Islet precursor cell (in vitro differentiated cells): ENCODE data around the gene NELL1.

Source experiments
- DNase-seq: peaks from one replicate; pipeline ENCODE4 v3.0.0-alpha.2; 2018

The NELL1 gene

DNA sequence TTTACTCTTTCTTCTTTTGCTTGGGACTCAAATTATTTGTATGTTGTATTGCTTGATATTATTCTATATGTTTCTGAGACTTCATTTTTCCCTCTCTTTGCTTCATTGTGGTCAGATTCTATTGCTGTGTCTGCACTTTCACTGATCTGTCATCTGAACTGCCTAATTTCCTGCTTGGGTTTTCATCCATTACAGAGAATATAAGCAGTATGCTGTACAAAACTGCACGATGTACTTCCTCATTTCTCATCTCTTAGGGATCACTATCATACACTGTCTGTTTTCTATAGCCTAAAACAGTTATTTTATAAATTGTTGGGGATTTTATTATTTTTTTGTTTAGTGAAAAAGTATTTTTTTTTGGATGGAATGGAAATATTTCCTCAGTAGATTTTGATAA lies 786.8 kb downstream of the NELL1 start:
- no peak for DNase-seq

DNA sequence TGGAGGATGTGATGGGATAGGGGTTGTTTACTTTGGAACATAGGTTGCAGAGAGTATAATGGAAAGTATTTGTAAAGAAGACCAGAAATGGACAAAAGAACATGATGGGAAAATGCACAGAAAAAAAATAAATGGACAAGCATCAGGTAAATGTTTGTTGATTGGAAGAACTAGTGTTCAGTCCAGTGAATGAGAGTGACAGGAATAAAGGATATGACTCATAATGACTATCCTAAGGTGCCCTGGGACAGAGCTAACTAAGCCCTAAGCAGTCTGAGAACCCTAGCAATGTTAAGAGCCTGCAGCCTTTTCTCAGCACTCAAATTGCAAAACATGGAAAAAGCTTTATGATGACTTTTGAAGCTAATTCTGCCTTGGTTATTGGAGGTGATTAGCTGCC lies 790.7 kb downstream of the NELL1 start:
- no peak for DNase-seq

DNA sequence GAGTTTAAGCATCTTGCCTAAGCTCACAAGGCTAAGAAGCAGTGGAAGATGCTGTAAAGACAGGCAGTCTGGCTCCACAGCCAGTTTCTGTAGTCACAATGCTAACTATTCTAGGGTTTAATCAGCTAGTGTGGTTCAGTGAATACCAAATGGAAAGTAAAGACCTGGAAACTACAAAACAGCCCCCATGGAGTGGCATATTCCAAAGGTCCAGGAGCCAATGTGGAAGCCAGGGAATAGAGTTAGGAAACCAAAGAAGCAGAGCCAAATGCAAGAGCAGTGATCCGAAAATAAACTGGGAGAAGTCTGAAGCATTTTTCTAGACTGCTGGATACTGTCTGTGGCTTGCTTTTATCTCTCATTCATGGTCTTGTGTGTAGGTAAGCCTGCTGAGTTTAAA lies 792.3 kb downstream of the NELL1 start:
- DNase-seq, result no peak

DNA sequence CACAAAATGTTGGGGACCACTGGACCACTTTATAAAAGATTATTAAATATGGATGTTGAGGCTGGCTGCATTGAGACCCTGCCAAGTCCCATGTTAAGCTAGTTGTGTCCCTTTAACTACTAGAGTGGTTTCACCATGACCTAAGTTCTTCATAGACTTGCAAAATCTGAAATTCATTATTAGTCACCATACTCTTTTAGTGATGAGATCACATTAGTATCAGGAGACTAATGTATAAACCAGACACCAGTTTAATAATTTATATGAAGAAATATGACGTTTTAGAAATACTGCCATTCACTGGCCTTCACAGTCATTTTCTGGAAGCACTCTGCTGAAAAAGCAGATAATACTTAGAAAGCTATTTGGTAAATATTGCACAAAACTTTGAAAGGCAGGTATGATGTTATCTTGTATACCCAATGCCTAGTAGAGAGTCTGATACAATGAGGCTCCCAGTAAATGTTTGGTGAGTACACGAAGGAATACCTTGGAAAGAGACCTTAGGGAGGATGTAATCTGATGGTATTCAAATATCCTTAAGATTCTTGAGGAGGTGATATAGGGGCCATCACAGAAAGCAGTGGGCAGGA lies 795.3 kb downstream of the NELL1 start:
- DNase-seq, result no peak

DNA sequence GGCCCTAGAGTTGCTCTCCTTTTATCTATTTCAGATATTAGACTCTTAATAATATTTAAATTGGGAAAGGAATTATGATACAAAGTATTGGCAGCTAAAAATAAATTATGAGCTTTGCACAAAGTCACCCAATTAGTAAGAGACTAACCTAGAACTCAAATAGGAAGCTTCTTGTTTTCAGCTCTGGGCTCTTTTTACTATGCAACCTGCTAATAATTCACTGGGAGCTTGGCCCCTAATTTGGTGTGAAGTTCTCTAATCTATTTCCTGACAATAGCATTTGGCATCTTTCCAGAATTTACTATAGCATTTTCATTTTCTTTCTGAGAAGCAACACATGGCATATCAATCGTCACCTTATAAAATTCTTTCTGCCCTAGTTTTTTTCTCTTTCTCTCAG lies 795.8 kb downstream of the NELL1 start:
- DNase-seq, result no peak

DNA sequence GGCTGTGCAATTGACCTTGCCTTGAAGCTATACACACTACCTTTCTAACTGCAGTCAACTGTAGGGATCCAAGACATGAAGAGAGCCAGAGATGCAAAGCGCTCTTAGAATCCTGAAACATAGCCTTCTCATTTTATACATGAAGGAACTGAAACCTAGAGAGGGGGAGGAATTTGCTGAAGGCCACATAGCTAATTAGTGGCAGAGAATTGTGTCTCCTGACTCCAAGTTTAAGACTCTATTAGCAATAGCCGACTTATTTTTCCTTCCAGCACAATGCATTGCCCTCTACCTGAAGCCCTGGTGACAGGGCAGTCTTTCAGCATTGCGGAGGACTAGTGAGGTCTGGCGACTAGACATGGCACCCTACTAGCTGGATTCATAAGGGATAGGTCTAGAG lies 796.5 kb downstream of the NELL1 start:
- no peak for DNase-seq

DNA sequence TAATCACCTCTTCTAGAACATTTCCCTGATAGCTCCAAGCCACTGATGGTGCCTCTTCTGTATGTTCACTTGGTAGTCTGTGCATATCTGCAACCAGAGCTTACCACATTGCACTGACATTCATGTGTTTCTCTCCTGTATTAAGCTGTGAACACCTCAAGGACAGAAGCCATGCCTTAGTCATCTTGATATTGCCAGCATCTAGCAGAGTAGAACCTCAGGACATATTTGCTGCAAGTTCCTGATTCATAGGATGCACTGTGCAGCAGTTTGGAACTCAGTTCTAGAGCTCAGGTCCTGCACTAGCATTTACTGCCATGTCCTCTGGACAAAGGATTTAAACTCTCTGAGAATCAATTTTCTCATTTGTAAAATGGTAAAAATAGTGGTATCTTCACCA lies 801.1 kb downstream of the NELL1 start:
- DNase-seq, result no peak

DNA sequence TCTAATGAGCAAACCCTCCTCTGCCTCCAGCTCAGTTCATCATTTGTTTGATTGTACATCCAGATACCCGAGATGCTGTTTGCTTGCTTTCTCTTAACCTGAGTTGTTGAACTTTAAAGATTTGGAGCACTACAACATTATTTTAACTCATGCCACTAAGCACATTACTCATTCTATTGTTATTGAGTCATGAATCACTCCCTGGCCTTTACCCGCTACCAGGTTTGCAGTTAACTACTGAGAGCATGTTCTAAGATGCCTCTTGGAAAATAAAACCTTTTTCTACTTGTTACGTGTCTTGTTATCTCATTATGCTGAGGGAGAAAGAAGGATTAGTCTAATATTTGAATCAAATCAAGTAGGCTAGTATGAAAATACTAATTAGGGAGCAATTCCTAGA lies 802.9 kb downstream of the NELL1 start:
- DNase-seq, result no peak

DNA sequence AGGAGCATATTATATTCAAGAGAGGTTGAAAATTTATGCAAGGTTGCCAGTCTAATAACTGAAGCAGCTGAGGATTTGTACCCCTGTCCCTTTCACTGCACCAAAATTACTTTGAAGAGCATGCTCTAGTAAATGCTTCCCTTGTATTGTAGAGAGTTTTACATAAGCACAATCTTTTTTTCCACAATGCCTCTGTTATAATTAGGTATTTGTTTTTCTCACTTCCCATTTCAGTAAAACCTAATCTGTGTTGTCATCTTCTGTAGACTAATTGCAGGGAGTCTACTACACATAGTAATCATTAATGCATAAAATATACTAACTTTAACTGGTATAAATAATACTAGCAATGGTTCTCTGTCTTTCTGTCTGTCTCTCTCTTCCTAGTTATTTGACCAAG lies 805.1 kb downstream of the NELL1 start:
- no peak for DNase-seq

DNA sequence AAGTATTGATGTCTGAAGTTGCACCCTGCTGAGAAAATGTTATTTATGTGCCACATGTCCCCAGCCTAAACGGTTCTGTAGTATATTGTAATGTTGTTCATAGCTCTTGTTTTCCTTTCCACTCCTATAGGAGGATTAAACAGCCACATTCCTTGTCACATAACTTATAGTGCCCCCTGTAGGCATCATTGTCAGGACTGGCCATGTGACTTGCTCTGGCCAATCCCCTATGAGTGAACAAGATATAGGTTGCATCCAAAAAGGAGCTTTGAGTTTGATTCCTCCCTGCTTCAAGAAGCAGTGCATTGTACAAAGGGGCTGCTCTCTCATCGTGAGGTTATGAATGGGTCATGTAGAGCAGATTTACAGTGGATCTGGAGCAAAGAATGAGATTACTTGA lies 805.9 kb downstream of the NELL1 start:
- no peak for DNase-seq

DNA sequence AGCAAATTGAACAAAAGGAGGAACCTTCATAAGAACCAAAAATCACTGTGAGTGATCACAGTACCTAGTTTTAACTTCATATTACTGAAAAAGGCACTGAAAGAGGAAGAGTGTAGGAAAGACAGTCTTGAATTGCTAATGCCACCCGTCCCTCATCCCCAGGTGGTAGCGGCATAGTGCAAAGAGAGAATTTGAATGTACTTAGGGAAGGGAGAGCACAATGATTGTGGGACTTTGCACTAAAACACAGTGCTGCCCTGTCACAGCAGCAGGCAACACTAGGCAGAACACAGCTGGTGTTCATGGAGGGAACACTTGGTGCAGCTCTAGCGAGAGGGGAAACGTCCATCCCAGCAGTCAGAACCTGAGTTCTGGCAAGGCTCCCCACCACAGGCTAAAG lies 807.2 kb downstream of the NELL1 start:
- no peak for DNase-seq

DNA sequence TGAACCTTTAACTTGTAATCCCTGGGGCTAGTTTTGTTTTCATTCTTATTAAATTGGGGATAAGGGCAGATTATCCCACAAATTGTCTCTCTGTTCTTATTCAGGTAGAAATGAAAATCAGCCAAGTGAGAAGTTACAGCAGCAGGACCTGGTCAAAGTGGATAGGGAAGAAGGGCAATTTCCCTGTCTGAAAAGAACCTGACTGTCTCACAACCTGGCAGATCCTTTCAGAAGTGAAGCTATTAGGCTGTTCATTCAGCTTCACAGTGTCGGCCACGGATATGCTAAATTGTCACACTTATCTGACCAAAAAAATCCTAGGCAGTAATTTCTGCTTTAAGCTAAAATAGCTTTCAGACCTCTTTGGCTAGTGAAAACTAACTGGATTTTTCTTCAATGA lies 810.9 kb downstream of the NELL1 start:
- DNase-seq, result no peak

DNA sequence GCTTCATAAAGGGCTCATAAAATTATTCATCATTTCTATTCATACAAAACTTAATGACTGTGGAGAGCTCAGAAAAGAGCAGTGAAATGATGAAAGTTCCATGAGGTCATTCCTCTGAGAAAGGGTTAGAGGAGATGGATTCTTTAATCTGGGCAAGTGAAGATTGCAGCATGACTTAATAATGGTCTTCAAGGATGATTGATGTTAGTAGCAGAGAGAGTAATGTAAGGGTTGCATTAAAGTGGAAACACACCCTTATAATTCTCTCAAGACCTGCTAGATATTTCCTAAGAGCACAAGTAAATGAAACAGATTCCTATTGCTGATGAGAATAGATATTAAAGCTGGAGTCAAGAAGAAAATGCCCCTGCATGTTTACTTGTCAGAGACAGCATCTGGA lies 811.9 kb downstream of the NELL1 start:
- DNase-seq, result no peak

DNA sequence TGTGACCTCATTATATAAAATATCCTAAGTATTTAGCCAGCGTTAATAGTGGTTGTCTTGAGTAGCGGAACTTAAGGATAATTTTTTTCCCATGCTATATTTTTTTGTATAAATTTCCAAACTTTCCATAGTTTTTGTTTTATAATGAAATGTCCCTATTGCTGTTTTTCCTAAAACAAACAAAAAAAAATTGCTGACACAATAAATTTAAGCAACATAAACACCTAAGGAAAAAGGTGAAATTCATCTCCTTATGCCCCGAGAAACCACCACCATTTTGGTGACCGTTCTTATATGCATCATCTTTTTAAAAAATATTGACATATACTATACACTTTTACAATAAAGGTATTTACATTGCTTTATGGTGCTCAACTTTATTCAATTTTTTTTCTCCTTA lies 814.7 kb downstream of the NELL1 start:
- DNase-seq, result no peak

DNA sequence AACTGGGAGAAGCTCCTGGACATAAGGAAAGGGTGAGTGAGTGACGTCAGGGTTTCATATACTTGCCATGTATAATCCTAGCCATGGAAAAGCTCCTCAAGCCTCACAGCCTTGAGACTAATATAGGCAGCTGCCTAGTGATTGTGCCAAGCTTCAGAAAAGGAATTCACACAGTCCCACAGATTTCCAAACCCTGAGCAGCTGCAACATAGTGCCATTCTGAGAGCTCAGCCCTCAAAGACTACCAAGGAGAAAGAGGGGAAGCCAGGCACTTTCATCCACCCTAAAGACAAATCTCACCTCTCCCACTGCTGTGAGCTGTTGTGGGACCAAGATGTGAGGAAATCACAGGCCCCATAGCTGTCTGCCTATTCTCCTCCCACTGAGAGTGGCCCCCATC lies 815.6 kb downstream of the NELL1 start:
- DNase-seq, result no peak

DNA sequence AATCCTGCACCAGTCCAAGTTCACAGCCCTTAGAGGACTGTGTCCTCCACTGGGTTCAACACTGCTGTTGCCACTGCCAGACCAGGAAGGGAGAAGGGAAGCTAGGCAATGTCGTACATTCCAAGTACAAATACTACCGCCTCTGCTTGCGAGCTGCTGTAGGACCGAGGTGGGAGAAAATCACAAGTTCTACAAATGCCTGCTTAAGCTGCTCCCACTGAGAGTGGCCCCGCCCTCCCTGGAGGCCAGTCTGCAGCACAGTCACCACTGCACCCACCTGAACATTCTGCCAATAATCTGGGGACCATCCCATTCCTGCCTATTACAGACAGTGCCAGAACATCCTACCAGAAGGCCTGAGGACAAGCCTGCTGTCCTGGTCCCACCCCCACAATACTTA lies 816.0 kb downstream of the NELL1 start:
- no peak for DNase-seq

DNA sequence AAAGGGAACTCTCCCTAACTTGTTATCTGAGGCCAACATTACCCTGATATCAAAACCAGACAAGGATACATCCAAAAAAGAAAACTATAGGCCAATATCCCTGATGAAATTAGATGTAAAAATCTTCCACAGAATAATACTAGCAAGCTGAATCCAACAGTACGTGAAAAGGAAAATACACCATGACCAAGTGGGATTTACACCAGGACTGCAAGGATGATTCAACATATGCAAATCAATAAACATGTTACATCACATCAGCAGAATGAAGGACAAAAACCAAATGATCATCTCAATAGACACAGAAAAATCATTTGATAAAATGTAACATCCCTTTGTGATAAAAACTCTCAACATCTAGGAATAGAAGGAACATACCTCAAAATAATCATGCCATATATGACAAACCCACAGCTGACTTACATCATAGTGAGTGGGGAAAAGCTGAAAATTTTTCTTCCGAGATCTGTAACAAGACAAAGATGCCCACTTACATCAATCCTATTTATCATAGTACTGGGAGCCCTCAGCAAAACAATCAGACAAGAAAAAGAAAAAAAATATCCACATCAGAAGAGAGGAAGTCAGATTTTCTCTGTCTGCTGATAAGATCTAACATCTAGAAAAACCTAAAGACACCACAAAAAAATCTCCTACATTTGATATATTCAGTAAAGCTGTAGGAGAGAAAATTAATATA lies 820.2 kb downstream of the NELL1 start:
- DNase-seq, result no peak

DNA sequence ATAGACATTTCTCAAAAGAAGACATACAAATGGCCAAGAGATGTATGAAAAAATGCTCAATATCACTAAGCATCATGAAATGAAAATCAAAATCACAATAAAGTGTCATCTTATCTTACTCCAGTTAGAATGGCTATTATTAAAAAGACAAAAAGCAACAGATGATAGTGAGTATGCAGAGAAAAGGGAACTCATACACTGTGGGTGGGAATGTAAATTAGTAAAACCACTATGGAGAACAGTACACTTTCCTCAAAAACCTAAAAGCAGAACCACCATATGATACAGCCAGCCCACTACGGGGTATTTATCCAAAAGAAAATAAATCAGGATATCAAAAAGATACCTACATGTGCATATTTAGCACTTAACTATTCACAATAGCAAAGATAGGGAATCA lies 823.5 kb downstream of the NELL1 start:
- DNase-seq, result no peak

DNA sequence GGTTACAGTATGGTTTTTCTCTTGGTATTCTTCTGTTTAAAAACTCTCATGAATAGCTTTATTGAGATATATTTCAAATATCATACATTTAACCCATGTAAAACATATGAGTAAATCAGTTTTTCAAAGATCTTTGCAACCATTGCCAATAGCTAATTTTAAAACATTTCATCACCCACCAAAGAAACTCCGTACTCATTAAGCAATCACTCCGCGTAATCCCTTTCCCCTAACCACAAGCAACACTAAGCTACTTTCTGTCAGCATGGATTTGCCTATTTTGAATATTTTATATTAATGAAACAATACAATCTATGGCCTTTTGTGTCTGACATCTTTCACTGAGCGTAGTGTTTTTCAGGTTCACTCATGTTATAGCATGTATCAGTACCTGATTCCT lies 825.6 kb downstream of the NELL1 start:
- no peak for DNase-seq

DNA sequence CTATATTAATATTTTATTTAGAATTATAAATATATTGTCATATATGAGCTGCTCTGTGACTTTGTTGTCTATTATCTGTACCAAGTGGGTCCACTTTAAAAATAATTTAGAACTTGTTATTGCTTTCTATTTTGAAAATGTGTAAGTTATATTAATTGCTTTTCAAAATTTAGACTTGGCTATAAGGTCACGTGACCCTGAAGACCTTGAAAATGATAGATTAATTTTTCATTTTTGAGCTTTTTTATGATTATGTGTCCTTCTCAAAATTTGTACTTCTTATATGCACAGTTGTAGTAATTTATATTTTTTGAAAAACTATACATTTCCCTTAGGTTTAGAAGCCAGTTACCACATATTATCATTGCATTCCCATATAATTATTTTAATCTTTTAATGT lies 826.5 kb downstream of the NELL1 start:
- no peak for DNase-seq

DNA sequence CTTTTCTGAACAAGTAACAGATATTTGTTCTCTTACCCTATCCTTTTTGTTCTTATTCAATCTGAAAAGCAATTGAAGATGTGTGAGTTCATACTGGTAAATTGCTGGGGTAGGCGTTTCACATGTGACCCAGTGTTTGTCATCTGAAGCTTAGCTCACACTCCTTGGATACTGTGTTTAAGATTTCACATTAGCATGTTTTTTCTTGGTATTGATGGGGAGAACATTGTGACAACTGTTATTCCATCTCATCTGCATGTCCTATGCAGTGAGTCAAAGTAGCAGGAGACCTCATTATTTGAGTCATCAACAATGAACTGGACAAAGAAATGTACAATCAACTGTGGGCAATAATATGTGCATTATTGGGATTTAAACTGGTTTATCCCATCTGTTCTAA lies 831.9 kb downstream of the NELL1 start:
- no peak for DNase-seq

DNA sequence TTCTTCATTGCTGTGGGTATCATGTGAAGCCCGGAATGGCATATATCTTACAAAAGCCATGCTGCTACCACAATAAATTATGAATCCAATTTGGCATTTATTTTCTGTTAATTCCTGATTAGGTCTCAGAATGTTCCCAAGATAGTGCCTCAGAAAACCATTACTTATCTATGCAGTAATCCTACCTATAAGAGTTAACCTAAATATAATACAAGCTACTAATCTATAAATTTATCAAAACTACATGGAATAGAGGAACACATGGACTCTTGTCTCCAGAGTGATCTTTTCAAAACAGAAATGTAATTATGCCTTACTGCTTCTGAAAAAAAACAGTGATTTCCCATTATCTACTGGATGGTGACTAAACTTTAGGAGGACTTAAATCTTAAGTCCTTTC lies 835.7 kb downstream of the NELL1 start:
- DNase-seq, result no peak

DNA sequence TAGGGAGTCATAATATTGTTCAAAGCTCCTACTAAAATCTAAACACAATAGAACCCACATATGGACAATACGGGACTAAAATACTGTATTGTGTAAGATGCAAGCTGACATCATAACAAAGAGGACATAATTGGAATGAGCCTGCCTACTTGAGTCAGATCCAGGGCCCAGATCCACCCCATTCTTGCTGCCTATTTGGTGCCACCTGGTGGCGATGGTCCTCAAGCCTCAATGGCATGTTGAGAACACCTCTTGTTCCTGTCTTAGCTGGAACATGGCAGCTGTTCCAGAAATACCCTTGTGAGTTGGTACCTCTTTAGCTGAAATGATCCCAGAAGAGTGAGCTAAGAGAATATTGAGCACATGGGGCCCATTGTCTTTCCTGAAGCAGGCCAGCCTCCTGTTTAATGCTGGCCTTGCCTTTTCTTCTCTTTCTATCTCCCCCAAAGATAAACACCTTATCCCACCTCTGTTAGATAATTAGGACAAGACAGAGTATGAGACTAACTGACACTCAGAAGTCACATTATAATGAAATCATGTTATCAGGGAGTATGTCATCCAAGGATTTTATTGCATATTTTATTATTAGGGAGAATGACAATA lies 842.6 kb downstream of the NELL1 start:
- peak; percentile 89 for DNase-seq

DNA sequence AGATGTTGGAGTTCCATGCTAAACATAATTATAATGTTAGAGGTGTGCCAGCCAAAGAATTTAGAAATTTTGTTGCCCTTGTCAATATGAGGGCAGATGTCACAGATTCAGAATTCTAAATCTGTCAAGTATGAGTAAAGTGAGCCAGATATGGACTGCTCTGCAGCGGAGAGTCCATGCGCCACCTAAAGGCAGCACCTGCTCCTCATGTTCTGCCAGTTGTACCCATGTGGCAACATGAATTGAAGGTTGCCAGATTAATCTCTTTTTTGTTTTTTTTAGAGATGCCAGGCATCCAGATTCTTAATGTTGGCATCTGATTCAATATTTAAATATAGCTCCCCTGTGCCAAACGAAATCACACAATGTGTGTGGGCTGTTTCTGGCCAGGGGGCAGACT lies 844.9 kb downstream of the NELL1 start:
- DNase-seq, result no peak

DNA sequence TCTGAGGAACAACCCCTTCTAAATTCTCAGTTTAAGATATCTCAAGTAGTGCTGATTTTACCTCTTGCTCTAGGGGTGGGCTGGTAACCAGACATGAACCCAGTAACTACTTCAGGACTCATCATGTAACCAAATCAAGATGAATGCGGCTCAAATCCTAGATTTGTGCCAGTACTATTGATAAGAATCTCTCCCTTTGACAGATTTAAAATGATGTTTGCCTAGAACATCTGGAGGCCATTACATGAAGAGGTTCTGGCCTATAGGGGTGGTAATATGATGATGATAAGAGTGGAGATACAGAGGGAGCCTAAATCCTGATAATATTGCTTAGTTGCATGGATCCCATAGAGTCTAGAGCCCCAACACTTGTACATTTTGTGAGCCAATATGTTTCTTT lies 850.9 kb downstream of the NELL1 start:
- DNase-seq, result no peak
